ENCODE data around the gene MROH7. TPM values are rescaled to one million over a fixed set of nuclear protein-coding genes. Genes with fewer than 3 reads are reported as not detected.

MROH7 gene
- total RNA-seq, 1 donor from 2014 or later, result 25.2 TPM

- no peak for DNase-seq (ENCODE audit: low spot score)
Observed at GRCh38 chr1:54736685-54737084, 95.1 kb downstream of the MROH7 start.

GRCh38 chr1:54738244-54738643 is 96.7 kb downstream of the MROH7 start:
- DNase-seq (ENCODE audit: low spot score), result no peak

GRCh38 chr1:54741531-54741930 is 99.9 kb downstream of the MROH7 start:
- no peak for DNase-seq (ENCODE audit: low spot score)

- DNase-seq (ENCODE audit: low spot score), result no peak
Observed at GRCh38 chr1:54742282-54742681, 100.7 kb downstream of the MROH7 start.

GRCh38 chr1:54743416-54744226 is 102.0 kb downstream of the MROH7 start:
- DNase-seq (ENCODE audit: low spot score), result no peak

GRCh38 chr1:54744696-54745095 is 103.1 kb downstream of the MROH7 start:
- no peak for DNase-seq (ENCODE audit: low spot score)

- DNase-seq (ENCODE audit: low spot score), result no peak
Observed at GRCh38 chr1:54745274-54745673, 103.7 kb downstream of the MROH7 start.

- no peak for DNase-seq (ENCODE audit: low spot score)
Observed at GRCh38 chr1:54745864-54746263, 104.3 kb downstream of the MROH7 start.

GRCh38 chr1:54748094-54748835 is 106.7 kb downstream of the MROH7 start:
- DNase-seq (ENCODE audit: low spot score), result no peak

GRCh38 chr1:54750596-54750995 is 109.0 kb downstream of the MROH7 start:
- no peak for DNase-seq (ENCODE audit: low spot score)

- no peak for DNase-seq (ENCODE audit: low spot score)
Observed at GRCh38 chr1:54751426-54751825, 109.8 kb downstream of the MROH7 start.

GRCh38 chr1:54754045-54754444 is 112.5 kb downstream of the MROH7 start:
- DNase-seq (ENCODE audit: low spot score), result no peak

GRCh38 chr1:54754486-54755285 is 113.1 kb downstream of the MROH7 start:
- no peak for DNase-seq (ENCODE audit: low spot score)

- DNase-seq (ENCODE audit: low spot score), result no peak
Observed at GRCh38 chr1:54757833-54758232, 116.2 kb downstream of the MROH7 start.

GRCh38 chr1:54758678-54759348 is 117.2 kb downstream of the MROH7 start:
- no peak for DNase-seq (ENCODE audit: low spot score)

Other genes starting within 250 kb of the MROH7 start
- gene SSBP3, start 235.4 kb upstream of the MROH7 start, total RNA-seq, result 47.3 TPM
- 53.7 TPM for gene ACOT11, start 93.6 kb upstream of the MROH7 start, total RNA-seq
- not detected for gene FAM151A, start 18.3 kb upstream of the MROH7 start, total RNA-seq
- gene TTC4, start 74.1 kb downstream of the MROH7 start, total RNA-seq, result 24.8 TPM
- gene PARS2, start 122.7 kb downstream of the MROH7 start, total RNA-seq, result 6.2 TPM
- gene TTC22, start 159.5 kb downstream of the MROH7 start, total RNA-seq, result 14.9 TPM
- 190 TPM for gene DHCR24, start 245.4 kb downstream of the MROH7 start, total RNA-seq